Measurements from ENCODE around the gene SLC12A2.

Gene SLC12A2

GRCh38 chr5:128192368-128192767 is 108.8 kb downstream of the SLC12A2 start:
- DNase-seq, result no peak

- DNase-seq, result no peak
Observed at GRCh38 chr5:128193665-128194390, 110.3 kb downstream of the SLC12A2 start.

DNA sequence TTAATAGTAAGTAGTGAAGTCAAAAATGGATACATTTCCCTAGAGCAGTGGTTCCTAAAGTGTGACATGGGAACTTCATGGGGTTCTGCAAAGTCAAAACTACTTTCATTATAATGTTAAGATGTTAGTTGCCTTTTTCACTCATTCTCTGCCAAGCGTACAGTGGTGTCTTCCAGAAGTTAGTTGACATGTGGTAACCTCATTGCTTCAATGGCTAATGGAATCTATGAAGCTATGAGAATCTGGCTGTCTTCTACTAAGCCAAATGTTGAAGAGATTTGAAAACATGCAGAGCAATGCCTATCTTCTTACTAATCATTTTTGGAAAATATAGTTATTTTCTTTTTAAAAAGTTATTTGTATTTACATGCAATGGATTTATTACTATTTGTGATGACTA is 111.8 kb downstream of the SLC12A2 start:
- DNase-seq, result no peak

DNA sequence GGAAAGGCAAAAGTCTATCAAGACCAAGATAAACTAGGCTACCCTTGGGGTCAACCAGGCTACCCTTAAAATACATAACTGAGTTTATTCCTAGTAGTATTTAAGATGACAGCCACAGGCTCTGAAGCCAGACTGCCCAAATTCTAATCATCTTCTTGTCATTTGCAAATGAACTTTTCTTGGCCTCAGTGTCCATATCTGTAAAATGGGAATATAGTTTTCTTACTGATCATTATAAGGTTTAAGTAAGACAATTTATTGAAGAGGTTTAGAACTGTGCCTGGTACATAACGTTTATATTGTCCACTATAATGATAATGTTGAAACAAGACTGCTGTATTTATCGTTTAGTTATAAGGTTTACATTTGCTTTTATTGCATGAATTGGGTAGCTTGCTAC is 112.5 kb downstream of the SLC12A2 start:
- no peak for DNase-seq

DNA sequence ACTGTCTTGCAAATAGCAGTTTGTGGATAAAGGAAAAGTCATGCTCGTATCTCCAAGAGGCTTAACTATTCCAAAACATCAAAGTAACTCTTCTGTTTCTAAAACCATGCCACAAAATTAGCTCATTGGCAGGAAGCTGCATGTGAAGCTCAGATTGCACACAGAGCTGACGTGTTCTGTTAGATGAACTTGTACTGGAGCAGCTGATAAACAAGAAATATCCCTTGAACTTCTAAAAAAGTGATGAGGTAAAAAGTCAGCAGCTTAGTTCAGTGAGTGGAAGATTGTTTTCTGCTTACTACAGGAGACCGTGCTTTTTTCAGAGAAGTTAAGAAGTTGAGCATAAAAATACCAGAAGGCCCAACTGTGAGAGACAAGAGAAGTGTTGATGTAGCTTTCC is 113.2 kb downstream of the SLC12A2 start:
- DNase-seq, result no peak

GRCh38 chr5:128197896-128198522 is 114.4 kb downstream of the SLC12A2 start:
- DNase-seq, result no peak

- DNase-seq, result no peak
Observed at GRCh38 chr5:128199104-128199503, 115.5 kb downstream of the SLC12A2 start.

DNA sequence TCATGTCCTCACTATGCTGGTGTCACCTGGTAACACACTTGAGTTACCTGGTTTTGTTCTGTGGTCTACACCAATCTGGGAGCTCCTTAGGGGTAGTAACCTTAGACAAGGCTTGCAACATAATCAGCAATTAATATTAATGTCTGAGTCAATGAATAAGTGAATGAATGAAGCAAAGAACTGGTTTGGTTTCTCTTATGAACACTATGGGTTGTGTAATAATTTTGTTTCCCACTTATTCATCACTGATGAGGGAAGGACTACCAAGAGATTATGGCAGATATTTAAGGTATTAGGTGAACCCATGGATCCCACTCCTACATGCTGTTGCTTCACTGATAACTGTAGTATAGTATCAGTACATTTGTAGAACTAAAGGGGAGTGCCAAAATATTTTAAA is 116.0 kb downstream of the SLC12A2 start:
- no peak for DNase-seq

DNA sequence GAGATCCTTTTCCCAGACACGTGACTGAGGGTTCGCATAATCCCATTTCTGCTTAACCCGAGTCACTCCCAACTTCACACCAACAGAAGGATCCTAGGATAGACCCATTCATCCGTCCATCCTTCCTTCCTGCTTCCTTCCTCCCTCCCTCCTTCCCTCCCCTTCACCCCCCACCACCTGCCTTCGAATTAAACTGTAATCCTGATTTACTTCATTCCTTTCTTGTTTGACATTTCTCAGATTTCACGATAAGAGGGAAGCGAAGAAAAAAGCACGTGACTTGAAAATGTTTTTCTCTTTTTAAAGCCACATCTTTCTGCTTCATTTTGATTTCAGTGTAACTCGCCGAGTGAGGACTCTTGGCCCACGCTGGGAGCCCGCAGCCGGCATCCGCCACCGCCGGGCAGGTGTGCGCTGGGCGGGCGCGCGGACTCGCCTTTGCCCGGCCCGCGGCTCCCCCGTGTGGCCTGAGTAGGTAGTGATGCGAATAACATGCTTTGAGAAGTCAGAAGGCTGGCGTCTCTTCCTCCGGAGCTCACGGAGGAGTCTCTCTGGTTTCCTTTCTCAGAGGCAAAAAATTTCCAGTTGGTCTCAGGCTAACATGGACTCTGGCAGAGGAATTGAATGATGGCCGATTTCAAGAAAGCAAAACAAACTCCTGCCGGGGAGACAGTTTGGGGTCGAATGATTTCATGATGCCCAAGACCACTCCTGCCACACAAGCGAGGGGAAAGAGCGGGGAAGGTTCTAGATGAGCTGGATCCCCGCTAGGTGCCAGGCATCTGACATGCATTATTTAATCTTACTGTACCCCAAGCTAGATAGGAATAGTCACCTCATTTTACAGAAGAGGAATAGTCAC is 117.7 kb downstream of the SLC12A2 start:
- DNase-seq, result no peak

GRCh38 chr5:128202320-128202719 is 118.8 kb downstream of the SLC12A2 start:
- no peak for DNase-seq

- no peak for DNase-seq
Observed at GRCh38 chr5:128208436-128208835, 124.9 kb downstream of the SLC12A2 start.

DNA sequence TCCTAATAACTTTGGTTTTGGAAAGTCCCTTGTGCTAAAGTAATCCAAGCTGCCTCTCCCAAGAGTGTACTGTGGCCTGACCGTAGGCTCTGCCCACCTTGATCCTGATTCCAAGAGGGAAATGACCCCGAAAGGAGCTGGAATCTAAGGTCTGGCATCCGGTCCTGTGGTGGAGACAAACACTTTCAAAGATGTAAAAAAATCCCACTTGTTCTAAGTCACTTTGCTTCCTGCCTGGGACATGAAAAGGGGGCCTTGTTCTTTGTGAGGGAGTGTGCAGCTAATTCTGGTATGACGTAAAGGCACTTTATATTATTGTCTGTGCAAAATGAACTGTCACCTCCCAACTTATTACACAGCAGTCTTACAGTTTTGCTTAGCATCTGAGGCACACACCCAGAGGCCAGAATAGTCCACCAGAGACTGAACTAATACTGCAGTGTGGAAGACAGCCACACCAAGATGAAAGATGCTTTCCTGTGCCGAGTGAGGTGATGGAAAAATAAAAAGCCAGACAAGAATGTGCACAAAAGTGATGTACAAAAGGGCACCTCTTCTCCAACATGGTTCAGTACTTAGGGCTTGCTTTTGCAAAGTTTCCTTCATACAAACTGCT is 128.7 kb downstream of the SLC12A2 start:
- DNase-seq, result no peak

DNA sequence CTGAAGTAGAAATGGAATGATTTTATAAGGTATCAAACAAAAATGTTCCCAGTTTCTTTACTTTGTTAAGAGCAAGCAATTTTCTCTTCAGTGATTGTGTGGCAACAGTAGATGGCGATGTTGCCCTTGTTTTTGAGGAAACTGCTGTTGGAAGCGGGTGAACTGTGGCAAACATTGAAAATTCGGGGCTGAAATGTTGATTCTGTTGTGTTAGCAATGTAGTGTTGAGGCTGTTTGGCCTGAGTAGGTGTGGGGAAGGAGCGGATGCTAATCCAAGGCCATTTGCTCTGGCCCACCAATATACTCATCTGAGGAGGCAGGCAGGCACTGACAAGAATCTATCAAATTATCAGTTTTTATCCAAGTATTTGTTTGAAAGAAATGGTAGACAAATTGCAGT is 129.8 kb downstream of the SLC12A2 start:
- no peak for DNase-seq

DNA sequence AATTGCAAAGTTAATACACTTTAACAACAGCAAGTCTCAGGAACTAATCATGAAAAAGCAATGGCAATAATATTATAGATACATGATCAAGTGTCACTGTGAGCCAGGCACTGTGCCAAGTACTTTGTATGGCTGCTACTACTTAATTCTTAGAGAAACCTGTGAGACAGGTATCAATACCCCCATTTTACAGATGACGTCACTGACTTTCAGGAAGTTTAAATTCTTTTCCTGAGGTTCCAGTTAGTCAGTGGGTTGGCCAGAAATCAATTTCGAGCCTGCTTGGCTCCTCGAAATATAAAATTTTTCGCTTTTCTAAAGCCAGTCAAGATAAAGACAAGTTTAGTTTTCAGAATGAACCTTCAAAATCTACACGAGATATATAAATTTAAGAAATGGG is 130.3 kb downstream of the SLC12A2 start:
- no peak for DNase-seq

GRCh38 chr5:128216285-128216684 is 132.7 kb downstream of the SLC12A2 start:
- DNase-seq, result no peak

DNA sequence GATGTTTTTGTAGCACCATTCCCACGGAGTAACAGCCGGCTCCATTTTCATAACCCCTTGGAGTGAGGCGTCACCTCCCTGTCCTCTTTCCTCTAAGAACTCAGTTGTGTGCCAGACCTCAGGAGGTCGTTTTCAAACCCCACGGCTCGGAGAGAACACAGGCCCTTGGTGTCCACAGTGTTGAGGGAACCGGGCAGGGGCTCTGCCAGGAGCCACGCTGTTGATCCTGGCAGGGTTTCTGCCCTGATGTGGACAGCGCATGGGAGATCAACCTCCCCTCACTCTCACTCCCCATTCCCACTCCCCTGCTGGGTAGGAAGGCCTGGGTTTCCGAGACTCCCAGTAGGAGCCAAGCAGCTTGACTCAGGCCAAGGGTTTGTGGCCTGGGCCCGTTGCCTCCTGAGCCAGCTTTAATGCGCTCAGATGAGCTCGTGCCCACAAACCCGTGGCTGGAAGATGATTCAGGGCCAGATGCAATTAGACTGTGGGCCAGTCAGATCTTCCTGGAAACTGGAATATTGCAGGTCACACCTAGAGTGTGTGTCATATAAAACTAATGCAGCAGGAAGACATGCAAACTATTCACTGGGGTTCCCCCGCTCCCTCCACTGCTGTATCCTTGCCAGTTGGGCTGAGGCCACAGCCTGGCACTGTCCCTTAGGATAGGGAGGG is 133.4 kb downstream of the SLC12A2 start:
- DNase-seq, result no peak

GRCh38 chr5:128220841-128221240 is 137.3 kb downstream of the SLC12A2 start:
- no peak for DNase-seq

- DNase-seq, result no peak
Observed at GRCh38 chr5:128224336-128224735, 140.8 kb downstream of the SLC12A2 start.

- no peak for DNase-seq
Observed at GRCh38 chr5:128225245-128226030, 141.9 kb downstream of the SLC12A2 start.

- DNase-seq, result no peak
Observed at GRCh38 chr5:128228008-128228407, 144.4 kb downstream of the SLC12A2 start.

GRCh38 chr5:128228521-128228920 is 145.0 kb downstream of the SLC12A2 start:
- DNase-seq, result no peak
